ENCODE measurements around the gene SLC44A4.

GRCh38 chr6:31858707-31859106 lies 20.1 kb downstream of the SLC44A4 start:
- TF ChIP-seq POLR2AphosphoS5 (IDR thresholded peaks at IDR 0.05; ENCODE audit: borderline replicate concordance, low read depth, low read length) (no peak), EZH2 (IDR thresholded peaks at IDR 0.05) (no peak), FOXP2 (optimal IDR thresholded peaks at IDR 0.05; ENCODE audit: control extremely low read depth, extremely low read length, insufficient read depth) (no peak)
